ENCODE results near the gene GDPD5. TPM values are rescaled to one million over a fixed set of nuclear protein-coding genes. Genes with fewer than 3 reads are reported as not detected.
A peak's percentile ranks its signal among the peaks of the same experiment; 100 is the strongest.

The GDPD5 gene
- total RNA-seq, 2 donors from 2014 or later: 3.0 to 8.6 TPM

DNA sequence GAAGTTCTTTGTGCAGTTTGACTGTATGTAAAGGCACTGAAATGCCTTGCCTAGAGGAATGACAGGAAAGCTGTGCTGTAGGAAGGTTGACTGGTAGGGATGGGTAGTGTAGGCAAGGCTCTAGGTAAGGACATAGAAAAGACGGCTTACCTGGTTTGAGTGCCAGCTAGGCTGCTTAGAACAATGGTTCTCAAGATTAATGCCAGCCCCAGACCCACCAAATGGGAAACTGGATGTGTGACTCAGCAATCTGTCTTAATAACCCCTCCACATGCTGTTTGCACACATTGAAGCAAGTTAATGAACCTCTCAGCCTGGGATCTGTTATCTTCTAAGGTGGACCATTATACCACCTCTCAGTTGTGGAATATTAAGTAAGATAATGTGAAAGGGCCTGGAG lies 122.7 kb downstream of the GDPD5 start:
- TF ChIP-seq, protein P1, sequence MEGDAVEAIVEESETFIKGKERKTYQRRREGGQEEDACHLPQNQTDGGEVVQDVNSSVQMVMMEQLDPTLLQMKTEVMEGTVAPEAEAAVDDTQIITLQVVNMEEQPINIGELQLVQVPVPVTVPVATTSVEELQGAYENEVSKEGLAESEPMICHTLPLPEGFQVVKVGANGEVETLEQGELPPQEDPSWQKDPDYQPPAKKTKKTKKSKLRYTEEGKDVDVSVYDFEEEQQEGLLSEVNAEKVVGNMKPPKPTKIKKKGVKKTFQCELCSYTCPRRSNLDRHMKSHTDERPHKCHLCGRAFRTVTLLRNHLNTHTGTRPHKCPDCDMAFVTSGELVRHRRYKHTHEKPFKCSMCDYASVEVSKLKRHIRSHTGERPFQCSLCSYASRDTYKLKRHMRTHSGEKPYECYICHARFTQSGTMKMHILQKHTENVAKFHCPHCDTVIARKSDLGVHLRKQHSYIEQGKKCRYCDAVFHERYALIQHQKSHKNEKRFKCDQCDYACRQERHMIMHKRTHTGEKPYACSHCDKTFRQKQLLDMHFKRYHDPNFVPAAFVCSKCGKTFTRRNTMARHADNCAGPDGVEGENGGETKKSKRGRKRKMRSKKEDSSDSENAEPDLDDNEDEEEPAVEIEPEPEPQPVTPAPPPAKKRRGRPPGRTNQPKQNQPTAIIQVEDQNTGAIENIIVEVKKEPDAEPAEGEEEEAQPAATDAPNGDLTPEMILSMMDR (conservative IDR thresholded peaks at IDR 0.05): no peak
- no peaks in the 10 kb centered on the region for H3K27me3 ChIP-seq (ENCODE audit: control insufficient read depth, insufficient read depth, low read length, poor library complexity, severe bottlenecking)
- H3K27me3 Mint-ChIP-seq (ENCODE audit: insufficient read depth): no peaks in the 10 kb centered on the region
- H3K36me3 Mint-ChIP-seq (ENCODE audit: low read depth): peaks cover 79% of the 10 kb centered on the region
- peak overlapping the region; percentile 95 for H3K4me3 ChIP-seq (ENCODE audit: low read length)
- DNase-seq: no peak
- H3K27ac Mint-ChIP-seq: peak overlapping the region; percentile 99
- 83 to 100% methylated on average over 1 of the region's 1 CpG for WGBS, 2 experiments (ENCODE audit: insufficient coverage in 1 of 2, insufficient read length in 1 of 2)
- peak overlapping the region; percentile 99 for H3K4me3 Mint-ChIP-seq
- H3K27ac ChIP-seq (ENCODE audit: low read depth, low read length): no peak overlapping the region
- H3K4me1 ChIP-seq (ENCODE audit: control insufficient read depth, insufficient read depth, low read length): peaks cover 31% of the 10 kb centered on the region
- peaks cover 52% of the 10 kb centered on the region for H3K4me1 Mint-ChIP-seq
- peaks cover 81% of the 10 kb centered on the region for H3K36me3 ChIP-seq (ENCODE audit: control insufficient read depth, insufficient read depth, low read length)
- H3K9me3 Mint-ChIP-seq: no peaks in the 10 kb centered on the region
- H3K9ac ChIP-seq (ENCODE audit: extremely low read depth, low read length, poor library complexity, severe bottlenecking): no peak overlapping the region
- no peaks in the 10 kb centered on the region for H3K9me3 ChIP-seq (ENCODE audit: control insufficient read depth, low read length)

DNA sequence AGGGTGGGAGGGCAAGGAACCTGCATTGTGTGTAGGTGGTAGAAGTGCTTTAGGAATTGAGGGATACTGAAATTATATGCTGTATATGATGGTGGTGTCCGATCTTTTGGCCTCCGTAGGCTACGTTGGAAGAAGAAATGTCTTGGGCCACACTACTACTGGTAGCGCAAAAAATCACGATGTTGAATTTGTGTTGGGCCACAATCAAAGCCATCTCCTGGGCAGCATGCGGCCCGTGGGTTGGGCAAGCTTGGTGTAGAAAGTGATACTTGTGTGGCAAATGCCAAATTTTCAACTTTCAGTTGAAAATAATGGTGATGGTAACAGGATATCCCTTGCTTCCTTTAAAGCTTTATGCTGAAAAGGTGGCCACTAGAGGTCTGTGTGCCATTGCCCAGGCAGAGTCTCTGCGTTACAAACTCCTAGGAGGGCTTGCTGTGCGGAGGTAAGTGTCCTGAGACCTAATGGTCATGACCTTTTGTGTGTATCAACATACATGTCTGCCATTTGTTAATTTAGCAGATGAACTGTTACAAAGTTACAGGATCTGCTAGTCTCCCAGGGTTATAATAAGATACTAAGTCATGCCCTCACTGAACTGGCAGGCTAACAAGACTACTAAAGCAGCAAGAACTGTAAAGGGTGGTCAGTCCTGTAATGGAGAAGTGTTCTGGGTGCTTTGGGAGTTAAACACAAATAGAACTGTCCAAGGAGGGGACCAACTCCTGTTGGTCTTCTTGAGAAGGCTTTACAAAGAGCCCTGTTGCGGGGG lies 123.6 kb downstream of the GDPD5 start:
- peaks cover 52% of the 10 kb centered on the region for H3K4me1 Mint-ChIP-seq

DNA sequence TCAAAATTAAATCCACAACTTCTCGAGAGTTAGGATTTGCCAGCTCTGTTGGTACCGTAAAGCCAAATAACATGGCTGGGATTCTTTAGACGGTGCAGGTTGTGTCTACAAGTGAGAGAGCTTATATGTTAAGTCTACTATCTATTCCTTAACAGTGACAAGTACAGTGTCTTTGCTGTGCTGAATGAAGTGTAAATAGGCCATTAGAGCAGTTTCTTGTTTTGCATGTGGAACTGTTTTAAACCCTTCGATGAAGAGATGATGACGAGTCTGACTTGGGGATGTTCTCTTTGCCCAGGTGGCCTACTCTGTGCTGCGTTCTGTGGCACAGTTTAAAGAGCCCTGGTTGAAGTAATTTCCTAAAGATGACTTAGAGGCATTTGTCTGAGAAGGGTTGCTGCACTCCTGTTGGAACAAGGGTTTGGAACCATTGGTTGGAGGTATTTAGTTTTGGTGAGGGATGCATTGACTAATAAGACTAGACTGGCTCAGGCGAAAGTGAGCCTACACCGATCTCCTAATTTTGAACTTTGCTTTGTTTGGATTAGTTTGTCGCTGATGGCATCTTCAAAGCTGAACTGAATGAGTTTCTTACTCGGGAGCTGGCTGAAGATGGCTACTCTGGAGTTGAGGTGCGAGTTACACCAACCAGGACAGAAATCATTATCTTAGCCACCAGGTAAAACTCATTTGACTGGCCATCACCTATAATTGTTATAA lies 125.4 kb downstream of the GDPD5 start:
- H3K27ac Mint-ChIP-seq: peak overlapping the region; percentile 99
- peaks cover 50% of the 10 kb centered on the region for H3K4me1 Mint-ChIP-seq
- Histone ChIP-seq H3K36me3 (ENCODE audit: control insufficient read depth, insufficient read depth, low read length) (peaks cover 53% of the 10 kb centered on the region), H3K4me3 (ENCODE audit: low read length) (peak overlapping the region; percentile 95), H3K9me3 (ENCODE audit: control insufficient read depth, low read length) (no peaks in the 10 kb centered on the region), H3K27me3 (ENCODE audit: control insufficient read depth, insufficient read depth, low read length, poor library complexity, severe bottlenecking) (no peaks in the 10 kb centered on the region), H3K27ac (ENCODE audit: low read depth, low read length) (peak overlapping the region; percentile 95), H3K4me1 (ENCODE audit: control insufficient read depth, insufficient read depth, low read length) (peaks cover 24% of the 10 kb centered on the region), H3K9ac (ENCODE audit: extremely low read depth, low read length, poor library complexity, severe bottlenecking) (peak overlapping the region; percentile 99)
- DNase-seq: peak; percentile 52
- peaks cover 55% of the 10 kb centered on the region for H3K36me3 Mint-ChIP-seq (ENCODE audit: low read depth)
- WGBS, 2 experiments (ENCODE audit: insufficient coverage in 1 of 2, insufficient read length in 1 of 2): 0 to 1% methylated on average over 9 to 11 of the region's 11 CpGs
- H3K4me3 Mint-ChIP-seq: peak overlapping the region; percentile 99
- TF ChIP-seq, protein P1 (conservative IDR thresholded peaks at IDR 0.05): no peak
- H3K27me3 Mint-ChIP-seq (ENCODE audit: insufficient read depth): no peaks in the 10 kb centered on the region
- no peaks in the 10 kb centered on the region for H3K9me3 Mint-ChIP-seq

More for the DNA sequence above, 123.6 kb downstream of the GDPD5 start:
- TF ChIP-seq, protein P1 (conservative IDR thresholded peaks at IDR 0.05): peak; percentile 50
- no peaks in the 10 kb centered on the region for H3K9me3 Mint-ChIP-seq
- DNase-seq: no peak
- H3K27me3 Mint-ChIP-seq (ENCODE audit: insufficient read depth): no peaks in the 10 kb centered on the region
- peaks cover 74% of the 10 kb centered on the region for H3K36me3 Mint-ChIP-seq (ENCODE audit: low read depth)
- 95 to 96% methylated on average over 8 to 10 of the region's 10 CpGs for WGBS, 2 experiments (ENCODE audit: insufficient coverage in 1 of 2, insufficient read length in 1 of 2)
- H3K4me1 ChIP-seq (ENCODE audit: control insufficient read depth, insufficient read depth, low read length): peaks cover 31% of the 10 kb centered on the region
- peak overlapping the region; percentile 36 for H3K9ac ChIP-seq (ENCODE audit: extremely low read depth, low read length, poor library complexity, severe bottlenecking)
- H3K4me3 ChIP-seq (ENCODE audit: low read length): peak overlapping the region; percentile 95
- no peaks in the 10 kb centered on the region for H3K27me3 ChIP-seq (ENCODE audit: control insufficient read depth, insufficient read depth, low read length, poor library complexity, severe bottlenecking)
- peak overlapping the region; percentile 99 for H3K27ac Mint-ChIP-seq
- H3K27ac ChIP-seq (ENCODE audit: low read depth, low read length): no peak overlapping the region
- H3K9me3 ChIP-seq (ENCODE audit: control insufficient read depth, low read length): no peaks in the 10 kb centered on the region
- H3K4me3 Mint-ChIP-seq: peak overlapping the region; percentile 99
- H3K36me3 ChIP-seq (ENCODE audit: control insufficient read depth, insufficient read depth, low read length): peaks cover 72% of the 10 kb centered on the region
